Stimulated activated CD8-positive, alpha-beta memory T cell treated with anti-CD3 and anti-CD28 coated beads, Interleukin-12 subunit alpha, Interleukin-12 subunit beta, amount 100 ng/mL, for 24 hours (primary cell): Measurements from ENCODE around the gene BAHCC1.

Experiments used
- DNase-seq: peaks from one replicate; pipeline ENCODE4 v3.0.0-alpha.2; 2020; ENCODE audit errors: extremely low read depth

The BAHCC1 gene

DNA sequence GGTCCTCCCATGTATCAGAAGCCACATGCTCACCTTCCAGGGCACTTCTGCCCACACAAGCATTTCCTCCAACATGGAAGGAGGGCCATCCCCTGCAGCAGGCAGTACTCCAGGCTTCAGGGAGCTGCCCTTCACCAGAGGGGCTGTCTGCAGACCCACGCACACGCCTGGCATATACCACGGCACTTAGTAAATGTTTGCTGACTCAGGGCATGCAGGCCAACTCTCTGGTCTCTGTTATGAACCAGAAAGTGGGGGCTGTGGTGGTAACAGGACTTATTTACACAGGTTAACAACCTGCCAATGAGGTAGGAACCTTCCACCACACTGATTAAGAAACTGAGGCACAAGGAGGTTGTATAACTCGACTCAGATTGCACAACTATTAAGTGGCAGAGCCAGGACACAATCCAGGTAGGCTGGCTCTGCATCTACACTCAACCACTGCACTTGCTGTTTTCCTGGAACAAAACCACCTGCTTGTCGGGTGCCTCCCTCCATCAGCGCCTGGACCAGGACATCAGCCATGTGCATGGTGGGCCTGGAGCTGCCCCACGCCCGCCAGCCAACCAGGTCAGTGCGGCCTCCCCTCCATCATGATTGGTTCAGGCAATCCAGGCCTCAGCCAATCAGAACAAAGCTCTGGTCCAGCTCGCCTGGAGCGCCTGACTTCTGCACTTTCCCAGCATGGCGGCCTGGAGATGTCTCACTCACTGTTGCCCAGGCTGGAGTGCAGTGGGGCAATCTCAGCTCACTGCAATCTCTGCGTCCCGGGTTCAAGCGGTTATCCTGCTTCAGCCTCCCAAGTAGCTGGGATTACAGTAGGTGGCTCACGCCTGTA lies 98.2 kb downstream of the BAHCC1 start:
- DNase-seq: no peak

DNA sequence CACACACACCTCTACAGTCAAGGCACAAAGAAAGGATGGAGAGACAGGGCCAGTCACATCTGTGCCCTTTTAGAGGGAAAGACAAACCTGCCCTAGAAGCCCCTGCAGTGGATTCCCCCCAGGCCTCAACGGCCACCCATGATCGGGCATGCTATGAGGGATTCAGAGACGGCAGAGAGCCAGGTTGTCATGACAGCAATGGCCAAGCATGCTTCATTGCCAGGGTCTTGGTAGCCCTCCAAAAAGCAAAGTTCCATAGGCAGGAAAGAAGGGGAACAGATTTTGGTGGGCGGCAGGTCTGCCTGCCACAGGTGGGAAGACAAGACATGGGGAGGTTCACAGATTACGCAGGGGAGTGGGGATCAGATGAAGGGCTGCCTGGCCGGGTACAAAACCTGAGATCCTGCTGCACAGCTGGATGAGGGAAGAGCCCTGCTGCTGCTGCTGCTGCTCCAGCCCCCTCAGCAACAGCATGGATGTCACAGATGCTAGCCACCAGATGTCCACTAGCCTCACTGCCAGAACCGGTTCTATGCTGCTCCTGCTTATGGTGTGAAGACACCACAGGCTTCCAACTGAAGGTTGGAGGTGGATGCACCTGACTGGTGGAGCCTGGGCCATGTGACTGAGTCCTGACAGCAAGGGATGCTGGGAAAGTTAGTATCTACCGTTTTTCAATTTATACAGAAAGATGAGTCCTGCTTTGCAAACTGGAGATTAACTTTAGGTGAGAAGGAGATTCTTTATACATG lies 99.5 kb downstream of the BAHCC1 start:
- DNase-seq: no peak

DNA sequence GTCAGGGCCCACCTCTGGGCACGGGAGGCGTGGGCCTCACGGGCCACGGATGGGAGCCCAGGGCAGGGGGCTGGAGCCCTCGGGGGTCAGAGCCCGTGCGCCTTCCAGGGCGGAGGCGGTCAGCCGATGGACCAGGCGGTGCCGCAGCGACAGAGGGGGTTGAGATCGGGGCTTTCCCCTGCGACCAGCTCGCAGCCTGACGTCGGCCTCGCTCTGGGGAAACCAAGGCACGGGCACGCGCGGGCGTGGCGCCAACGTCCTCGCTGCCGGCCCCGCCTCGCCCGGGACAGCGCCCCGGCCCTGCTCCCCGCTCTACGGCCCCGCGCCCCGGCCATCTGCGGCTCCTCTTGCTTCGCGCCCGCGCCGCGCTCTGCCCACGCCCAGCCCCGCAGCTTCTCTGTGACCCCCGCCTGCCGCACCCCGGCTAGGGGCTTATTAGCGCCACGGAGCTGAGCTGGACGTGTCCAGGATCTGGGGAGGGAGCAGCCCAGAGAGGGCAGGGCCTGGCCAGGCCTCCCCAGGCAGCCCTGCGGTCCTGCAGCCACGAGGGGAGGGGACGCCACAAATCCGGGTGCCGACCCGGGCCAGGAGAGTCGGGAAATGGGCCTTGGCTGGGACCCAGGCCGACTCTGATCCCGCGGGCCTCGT lies 103.8 kb downstream of the BAHCC1 start:
- DNase-seq: no peak

DNA sequence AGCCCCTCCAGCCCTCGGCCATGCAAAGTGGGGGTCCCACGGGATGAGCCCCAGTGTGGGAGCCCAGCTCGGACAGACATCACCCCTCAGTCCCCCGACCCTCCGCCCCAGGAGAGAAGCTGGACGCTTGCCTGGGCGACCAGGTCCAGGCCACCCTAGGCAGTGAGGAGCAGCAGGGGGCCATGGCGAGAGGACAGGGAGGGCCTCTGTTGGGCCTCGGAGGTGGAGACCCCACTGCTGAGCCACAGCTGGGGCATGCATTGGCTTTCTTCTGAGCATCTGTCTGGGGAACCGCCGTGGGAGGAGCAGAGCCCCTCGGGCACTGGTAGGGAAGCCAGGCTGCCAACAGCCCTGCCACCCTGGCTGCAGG lies 104.3 kb downstream of the BAHCC1 start:
- DNase-seq: no peak

DNA sequence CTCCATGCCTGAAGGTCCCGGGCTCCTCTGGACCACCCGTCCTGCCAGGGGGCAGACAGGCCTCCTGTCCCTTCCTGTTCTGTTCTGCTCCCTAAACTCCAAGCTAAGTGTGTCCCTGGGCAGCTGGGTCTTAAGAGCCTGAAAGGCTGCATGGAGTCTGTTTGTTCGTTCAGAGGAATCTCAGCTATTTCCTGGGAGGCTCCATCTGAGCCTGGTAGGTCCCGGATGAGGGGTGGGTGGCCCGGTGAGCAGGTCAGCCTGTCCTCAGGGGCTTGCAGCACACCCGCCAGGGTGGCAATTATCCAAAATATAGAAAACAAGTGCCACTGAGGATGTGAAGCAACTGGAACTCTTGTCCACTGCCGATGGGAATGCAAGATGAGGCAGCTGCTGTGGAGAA lies 104.8 kb downstream of the BAHCC1 start:
- no peak for DNase-seq

DNA sequence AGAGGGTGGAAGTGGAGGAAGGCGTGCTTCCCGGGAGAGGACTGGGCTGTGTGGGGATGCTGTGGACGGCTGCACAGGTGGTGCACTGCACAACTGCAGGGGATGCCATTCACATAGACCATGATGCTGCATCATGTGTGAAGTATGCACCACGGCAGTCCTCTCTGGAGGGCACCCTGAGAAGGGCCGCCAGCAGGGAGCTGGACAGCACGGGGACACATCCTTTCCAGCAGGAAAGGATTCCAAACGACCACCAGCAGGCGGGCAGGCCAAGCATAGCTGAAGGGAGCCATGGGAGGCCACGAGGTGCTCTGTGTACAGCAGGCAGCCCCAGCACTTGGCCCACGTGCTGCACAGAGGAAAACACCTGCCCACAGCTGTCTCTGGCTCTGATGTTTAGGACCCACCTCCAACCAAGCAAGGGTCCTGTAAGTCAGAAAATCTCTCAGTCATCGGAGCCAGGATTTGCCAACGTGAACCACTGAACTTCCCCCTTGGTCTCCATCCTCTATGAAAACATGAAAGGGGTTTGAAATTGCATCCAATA lies 107.3 kb downstream of the BAHCC1 start:
- no peak for DNase-seq

DNA sequence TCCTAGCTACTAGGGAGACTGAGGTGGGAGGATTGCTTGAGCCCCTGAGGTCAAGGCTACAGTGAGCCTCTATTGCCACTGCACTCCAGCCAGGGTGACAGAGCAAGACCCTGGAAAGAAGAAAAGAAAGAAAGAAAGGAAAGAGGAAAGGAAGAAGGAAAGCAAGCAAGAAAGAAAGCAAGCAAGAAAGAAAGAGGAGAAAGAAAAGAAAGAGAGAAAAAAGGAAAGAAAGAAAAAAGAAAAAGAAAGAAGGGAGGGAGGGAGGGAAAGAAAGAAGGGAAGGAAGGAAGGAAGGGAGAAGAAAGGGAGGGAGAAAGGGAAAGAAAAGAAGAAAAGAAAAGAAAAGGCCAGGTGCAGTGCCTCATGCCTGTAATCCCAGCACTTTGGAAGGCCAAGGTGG lies 108.4 kb downstream of the BAHCC1 start:
- no peak for DNase-seq

DNA sequence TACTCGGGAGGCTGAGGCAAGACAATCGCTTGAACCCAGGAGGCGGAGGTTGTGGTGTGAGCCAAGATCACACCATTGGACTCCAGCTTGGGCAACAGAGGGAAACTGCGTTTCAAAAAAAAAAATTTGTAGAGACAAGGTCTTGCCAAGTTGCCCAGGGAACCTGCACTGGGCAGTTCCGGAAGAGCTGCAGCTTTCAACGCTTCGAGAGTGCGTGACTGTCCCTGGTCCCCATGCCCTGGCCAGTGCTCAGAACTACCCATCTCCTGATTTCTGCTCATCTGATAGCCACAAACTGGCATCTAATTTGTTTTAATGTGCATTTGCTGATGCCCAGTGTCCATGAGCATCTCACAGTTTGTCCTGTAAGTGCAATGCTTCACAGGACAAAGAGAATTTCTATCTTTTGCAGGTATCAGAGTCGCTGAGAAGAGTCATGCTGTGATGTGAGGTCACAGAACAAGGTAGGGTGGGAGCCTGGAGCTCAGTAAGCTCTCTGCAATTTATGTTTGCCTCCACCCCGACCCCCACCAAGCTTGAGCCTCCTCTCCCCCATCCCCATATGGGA lies 113.5 kb downstream of the BAHCC1 start:
- DNase-seq: no peak

DNA sequence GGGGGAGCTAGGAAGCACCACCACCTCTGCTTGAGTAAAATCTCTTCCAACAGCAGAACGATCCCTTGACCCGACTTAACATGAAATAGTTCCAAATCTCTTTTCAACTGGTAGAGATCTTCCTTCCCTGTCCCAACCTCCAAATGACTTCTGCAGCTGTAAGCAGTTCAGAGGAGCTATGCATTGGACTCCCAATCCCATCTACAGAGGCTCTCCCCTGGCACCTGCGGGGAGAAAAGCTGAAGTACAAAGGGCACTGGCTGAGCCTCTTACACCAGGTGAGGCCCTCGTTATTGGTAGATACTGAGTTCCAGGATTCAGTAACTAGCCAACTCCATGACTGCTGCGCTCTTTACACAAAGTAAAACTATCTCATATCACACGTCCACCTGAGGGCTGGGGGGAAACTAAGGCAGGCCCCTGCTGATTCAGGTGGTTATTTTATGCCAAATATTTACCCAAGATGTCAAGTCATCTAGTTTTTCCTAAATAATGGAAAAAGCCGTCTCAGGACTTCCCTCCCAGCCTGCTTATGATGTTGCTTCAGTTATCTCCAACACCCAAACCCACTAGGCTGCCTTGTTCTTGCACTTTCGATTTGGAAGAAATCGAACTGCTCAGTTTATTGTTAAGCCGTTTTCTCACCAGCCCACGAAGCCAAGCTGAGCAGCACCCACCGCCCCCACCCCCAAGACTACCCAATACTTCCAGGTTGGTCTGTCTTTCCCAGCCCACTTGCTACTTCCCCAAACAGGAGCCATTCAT lies 114.1 kb downstream of the BAHCC1 start:
- no peak for DNase-seq

DNA sequence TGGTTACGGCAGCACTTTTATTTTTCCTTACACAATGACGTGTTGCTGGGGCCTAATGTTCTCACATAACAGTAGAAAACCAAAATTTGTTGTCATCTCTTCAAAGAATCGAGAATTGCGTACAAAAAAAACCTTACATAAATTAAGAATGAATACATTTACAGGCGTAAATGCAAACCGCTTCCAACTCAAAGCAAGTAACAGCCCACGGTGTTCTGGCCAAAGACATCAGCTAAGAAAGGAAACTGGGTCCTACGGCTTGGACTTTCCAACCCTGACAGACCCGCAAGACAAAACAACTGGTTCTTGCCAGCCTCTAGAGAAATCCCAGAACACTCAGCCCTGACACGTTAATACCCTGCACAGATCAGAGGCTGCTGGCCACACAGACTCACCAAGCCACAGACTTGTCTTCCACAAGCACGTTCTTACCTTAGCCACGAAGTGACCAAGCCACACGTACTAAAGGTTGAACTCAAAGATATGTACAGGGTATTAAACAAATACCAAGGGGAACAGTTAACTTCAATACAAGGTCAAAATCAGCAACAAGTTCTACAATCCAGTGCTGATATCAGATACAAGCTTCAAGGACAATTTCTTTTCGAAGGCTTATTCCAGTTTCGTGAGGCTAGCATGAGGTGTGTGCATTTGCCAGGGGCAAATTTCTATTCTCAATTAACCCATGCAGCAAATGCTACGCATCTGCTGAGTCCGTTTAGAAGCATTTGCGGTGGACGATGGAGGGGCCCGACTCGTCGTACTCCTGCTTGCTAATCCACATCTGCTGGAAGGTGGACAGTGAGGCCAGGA lies 114.9 kb downstream of the BAHCC1 start:
- no peak for DNase-seq

DNA sequence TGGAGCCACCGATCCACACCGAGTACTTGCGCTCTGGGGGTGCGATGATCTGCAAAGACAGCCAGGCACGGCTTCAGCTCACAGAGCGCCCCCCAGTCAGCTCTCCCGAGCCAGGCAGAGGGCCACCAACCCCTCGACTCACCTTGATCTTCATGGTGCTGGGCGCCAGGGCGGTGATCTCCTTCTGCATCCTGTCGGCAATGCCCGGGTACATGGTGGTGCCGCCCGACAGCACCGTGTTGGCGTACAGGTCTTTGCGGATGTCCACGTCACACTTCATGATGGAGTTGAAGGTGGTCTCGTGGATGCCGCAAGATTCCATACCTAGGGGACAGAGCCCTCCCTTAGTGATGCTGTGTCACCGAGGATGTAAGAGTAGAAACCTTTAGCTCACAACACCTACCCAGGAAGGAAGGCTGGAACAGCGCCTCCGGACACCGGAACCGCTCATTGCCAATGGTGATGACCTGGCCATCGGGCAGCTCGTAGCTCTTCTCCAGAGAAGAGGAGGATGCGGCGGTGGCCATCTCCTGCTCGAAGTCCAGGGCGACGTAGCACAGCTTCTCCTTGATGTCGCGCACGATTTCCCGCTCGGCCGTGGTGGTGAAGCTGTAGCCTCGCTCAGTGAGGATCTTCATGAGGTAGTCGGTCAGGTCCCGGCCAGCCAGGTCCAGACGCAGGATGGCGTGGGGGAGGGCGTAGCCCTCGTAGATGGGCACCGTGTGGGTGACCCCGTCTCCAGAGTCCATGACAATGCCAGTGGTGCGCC lies 115.7 kb downstream of the BAHCC1 start:
- DNase-seq: no peak

DNA sequence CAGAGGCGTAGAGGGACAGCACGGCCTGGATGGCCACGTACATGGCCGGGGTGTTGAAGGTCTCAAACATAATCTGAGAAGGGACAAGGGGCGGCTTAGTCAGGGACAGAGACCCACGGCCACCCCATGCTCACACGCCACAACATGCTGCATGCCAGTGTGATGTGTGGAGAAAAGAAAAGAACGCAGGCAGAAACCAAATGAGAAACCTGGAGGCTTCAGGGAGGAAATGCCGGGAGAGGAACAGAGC lies 116.2 kb downstream of the BAHCC1 start:
- no peak for DNase-seq

DNA sequence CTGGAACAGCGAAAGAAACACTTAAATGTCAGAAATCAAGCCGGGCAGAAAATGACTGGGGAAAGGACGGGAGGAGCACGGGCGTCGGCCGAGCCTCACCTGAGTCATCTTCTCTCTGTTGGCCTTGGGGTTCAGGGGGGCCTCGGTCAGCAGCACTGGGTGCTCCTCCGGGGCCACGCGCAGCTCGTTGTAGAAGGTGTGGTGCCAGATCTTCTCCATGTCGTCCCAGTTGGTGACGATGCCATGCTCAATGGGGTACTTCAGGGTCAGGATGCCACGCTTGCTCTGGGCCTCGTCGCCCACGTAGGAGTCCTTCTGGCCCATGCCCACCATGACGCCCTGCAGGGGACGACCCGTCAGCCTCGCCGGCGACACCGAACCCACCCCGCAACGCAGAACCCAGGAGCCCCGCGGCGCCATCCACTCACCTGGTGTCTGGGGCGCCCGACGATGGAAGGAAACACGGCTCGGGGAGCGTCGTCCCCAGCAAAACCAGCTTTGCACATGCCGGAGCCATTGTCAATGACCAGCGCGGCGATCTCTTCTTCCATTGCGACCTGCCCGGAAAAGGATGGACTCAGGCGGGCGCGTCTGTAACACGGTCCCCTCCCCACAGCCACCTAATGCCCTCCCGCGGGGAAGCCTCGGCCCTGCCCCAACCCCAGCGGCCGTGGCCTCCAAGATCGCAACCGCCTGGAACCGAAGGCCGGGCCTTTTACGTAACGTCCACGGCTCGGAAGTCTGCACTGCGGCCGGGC lies 116.7 kb downstream of the BAHCC1 start:
- no peak for DNase-seq

DNA sequence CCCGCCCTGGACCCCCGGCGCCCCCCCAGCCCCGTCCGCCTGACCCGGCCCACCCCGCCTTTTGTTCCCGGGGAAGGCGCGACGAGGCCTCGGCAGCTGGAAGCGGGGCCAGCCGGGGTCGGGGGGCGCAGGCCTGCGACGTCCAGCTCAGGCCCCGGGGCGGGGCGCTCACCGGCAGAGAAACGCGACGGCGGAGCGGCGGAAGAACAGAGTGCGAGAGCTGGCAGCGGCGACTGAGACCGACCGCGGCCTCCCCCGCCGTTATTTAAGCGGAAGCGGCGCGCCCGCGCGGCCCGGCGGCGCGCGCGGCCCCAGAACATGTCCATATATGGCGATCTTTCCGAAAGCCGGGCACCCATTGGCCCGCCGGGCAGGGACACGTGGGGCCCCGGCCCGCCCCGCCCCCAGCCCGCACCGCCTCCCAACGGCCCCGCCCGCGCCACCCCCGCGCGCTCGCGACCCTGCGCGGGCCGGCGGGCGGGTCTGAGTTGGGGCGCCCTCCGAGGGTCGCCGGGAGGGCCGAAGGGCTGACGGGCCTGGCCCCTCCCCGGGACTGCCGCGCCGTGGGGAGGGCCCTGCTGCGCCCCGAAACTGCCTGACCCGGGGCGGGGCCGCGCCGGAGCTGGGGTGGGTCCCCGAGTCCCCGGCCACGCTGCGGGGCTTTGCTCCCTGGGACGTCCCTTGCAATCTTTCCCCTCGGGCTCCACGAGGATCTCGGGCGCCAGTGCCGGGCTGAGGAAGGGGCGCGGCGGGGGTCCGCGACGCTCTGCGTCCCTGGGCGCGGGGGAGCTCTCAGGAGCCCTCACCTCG lies 117.5 kb downstream of the BAHCC1 start, which contains the start of gene ACTG1:
ACTG1 (minus strand) TSS at position 238 of the 810 bp plus-strand sequence. CDS start 445 bp downstream, outside the sequence.
- DNase-seq: peak; percentile 69

DNA sequence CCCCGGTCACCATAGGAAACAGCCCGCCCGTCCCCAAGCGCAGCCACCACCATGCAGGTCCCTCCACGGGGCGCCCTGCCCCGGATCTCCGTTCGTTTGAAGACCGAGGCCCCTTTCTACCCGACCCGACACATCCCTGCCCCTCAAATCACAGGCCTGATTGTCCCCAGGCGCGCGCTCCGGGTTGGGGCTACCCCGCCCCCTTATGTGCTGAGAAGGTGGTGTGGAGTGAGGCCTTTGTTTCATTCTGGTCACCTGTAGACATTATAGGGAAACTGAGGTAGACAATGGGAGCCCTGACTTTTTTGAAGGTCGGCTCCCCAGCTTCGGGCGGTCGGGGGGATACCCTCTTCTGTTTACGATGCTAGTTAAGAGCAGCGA lies 118.1 kb downstream of the BAHCC1 start:
- DNase-seq: no peak

DNA sequence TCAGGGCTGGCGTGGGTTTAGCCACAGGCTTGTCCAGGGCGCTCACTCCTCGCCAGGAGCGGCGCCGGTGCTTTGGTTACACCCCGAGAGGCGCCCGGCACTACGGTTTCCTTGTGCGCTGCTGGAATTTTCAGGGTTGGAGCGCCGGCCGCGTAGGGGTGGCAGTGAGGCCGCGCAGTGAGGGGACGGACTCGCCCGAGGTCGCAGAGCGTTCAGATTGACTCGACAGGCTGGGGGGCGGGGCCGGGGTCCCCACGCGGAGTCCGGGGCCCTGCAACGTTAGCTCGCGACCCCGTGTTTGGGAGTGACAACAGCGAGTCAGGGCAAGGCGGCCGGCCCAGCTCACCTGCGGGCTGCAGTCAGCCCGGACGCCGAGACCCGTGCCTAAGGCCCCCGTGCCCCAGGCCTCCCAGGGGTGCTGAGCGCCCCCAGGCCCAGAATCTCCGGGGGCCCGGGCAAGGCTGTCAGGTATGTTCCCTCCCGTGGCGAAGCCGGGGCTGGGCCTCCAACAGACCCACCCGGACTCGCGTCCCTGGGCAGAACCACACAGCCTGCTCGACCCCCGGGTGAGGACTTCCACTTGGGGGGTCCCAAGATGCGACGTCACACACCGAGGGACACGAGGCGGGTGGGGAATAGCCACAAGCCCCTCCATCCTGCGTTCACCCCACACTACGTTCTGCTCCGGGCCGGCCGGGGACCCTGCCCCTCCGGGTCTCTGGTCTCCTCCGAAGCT lies 118.7 kb downstream of the BAHCC1 start:
- DNase-seq: no peak

DNA sequence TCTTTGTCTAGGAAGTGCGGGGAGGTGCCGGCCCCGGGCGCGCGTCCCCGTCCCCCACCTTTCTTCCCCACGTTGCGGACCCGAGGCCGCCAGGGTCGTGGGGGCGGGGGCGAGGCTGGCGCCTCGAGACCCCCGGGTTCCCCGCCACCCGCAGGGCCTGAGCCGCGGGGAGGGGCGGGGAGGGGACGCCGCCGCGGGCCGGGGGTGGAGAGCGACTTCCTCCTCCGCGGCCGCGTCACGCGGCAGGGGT lies 119.2 kb downstream of the BAHCC1 start:
- DNase-seq: no peak
